ENCODE data around the gene VWCE. TPM values are rescaled to one million over a fixed set of nuclear protein-coding genes. Genes with fewer than 3 reads are reported as not detected.
"Not testable (repeated sequence)": the region's sequence is repeated elsewhere in the genome, so short reads cannot be mapped to it uniquely, and the experiment has no call there.

VWCE gene
- polyA plus RNA-seq, 10 donors, result 3.3 to 16.1 (median 6.8) TPM

- DNase-seq, result peak; percentile 20 to 62 (median 35)
These were observed 40.6 kb downstream of the VWCE start for GRCh38 chr11:61254403-61255025.

- not testable (repeated sequence) for DNase-seq
These were observed 42.8 kb downstream of the VWCE start for GRCh38 chr11:61252332-61252731.

- peak; percentile 48 to 93 (median 72) for DNase-seq
These were observed 44.0 kb downstream of the VWCE start for GRCh38 chr11:61250796-61251765.

GRCh38 chr11:61249201-61249600 lies 45.9 kb downstream of the VWCE start:
- DNase-seq, result not testable (repeated sequence)

- DNase-seq, result not testable (repeated sequence)
These were observed 47.0 kb downstream of the VWCE start for GRCh38 chr11:61248071-61248470.

GRCh38 chr11:61245284-61245964 lies 49.7 kb downstream of the VWCE start:
- not testable (repeated sequence) for DNase-seq

- not testable (repeated sequence) for DNase-seq
These were observed 53.6 kb downstream of the VWCE start for GRCh38 chr11:61241526-61241925.

GRCh38 chr11:61240875-61241274 lies 54.2 kb downstream of the VWCE start, which contains the start of gene PGA5:
Gene PGA5, plus strand, starts transcription at chr11:61241175. Its CDS starts 52 bp downstream, at chr11:61241227.
- not testable (repeated sequence) for DNase-seq

- DNase-seq, result not testable (repeated sequence)
These were observed 54.8 kb downstream of the VWCE start for GRCh38 chr11:61240288-61240687.

- DNase-seq, result not testable (repeated sequence)
These were observed 58.0 kb downstream of the VWCE start for GRCh38 chr11:61237130-61237529.

GRCh38 chr11:61232548-61233145 lies 62.5 kb downstream of the VWCE start:
- DNase-seq, result not testable (repeated sequence)

- DNase-seq, result not testable (repeated sequence)
These were observed 63.5 kb downstream of the VWCE start for GRCh38 chr11:61231585-61231984.

- not testable (repeated sequence) for DNase-seq
These were observed 64.1 kb downstream of the VWCE start for GRCh38 chr11:61231033-61231432.

GRCh38 chr11:61229458-61229857 lies 65.7 kb downstream of the VWCE start:
- not testable (repeated sequence) for DNase-seq

GRCh38 chr11:61226457-61227137 lies 68.5 kb downstream of the VWCE start:
- not testable (repeated sequence) for DNase-seq

- not testable (repeated sequence) for DNase-seq
These were observed 72.4 kb downstream of the VWCE start for GRCh38 chr11:61222692-61223091.

- not testable (repeated sequence) for DNase-seq
These were observed 73.1 kb downstream of the VWCE start, which contains the start of gene PGA4 for GRCh38 chr11:61222047-61222446. Gene PGA4, plus strand, starts transcription at chr11:61222347. Its CDS starts 54 bp downstream, at chr11:61222401.

- DNase-seq, result not testable (repeated sequence)
These were observed 76.1 kb downstream of the VWCE start for GRCh38 chr11:61219016-61219415.

- DNase-seq, result not testable (repeated sequence)
These were observed 76.8 kb downstream of the VWCE start for GRCh38 chr11:61218306-61218705.

- DNase-seq, result not testable (repeated sequence)
These were observed 81.3 kb downstream of the VWCE start for GRCh38 chr11:61213711-61214324.
